Measurements from ENCODE around the gene RACGAP1. TPM values are rescaled to one million over a fixed set of nuclear protein-coding genes. Genes with fewer than 3 reads are reported as not detected.

Gene RACGAP1
- total RNA-seq, 1 experiment from 2014 or later = 95.3 TPM

- Histone ChIP-seq H3K9me2 (replicated peaks; ENCODE audit: low read length) (no peaks in the 10 kb centered on the region), H4K20me1 (ENCODE audit: low read length) (no peaks in the 10 kb centered on the region), H3K9me3 (ENCODE audit: low read length) (no peaks in the 10 kb centered on the region), H3K27me3 (ENCODE audit: low read length) (no peaks in the 10 kb centered on the region), H3K27ac (ENCODE audit: low read length) (no peak overlapping the region), H3K36me3 (ENCODE audit: low read depth, low read length) (peaks cover 39% of the 10 kb centered on the region), H3K4me3 (ENCODE audit: low read length) (no peak overlapping the region), H3K79me2 (ENCODE audit: low read length) (no peaks in the 10 kb centered on the region), H3F3A (ENCODE audit: low read length, unreplicated experiment) (no peaks in the 10 kb centered on the region), H3K4me1 (ENCODE audit: insufficient read depth, low read length) (peaks cover 9% of the 10 kb centered on the region; the same call in 1 of the 2 replicates), H3K4me2 (ENCODE audit: low read length) (no peak overlapping the region), H2AFZ (ENCODE audit: low read length) (no peak overlapping the region), H3K9ac (ENCODE audit: low read length) (no peak overlapping the region)
- intact Hi-C loops (cut with micrococcal nuclease) = no loop called here
- CTCF ChIA-PET = no interaction called here
- no peak for TF ChIP-seq EZH2phosphoT487 (IDR thresholded peaks at IDR 0.05; ENCODE audit: borderline replicate concordance, low read length)
- no peak for TF ChIP-seq EZH2 (IDR thresholded peaks at IDR 0.05; ENCODE audit: low read length, unreplicated experiment)
- no peak for TF ChIP-seq CTCF (conservative IDR thresholded peaks at IDR 0.05; ENCODE audit: low read depth, low read length)
- POLR2A ChIA-PET (ENCODE audit: unreplicated experiment) = no interaction called here
- ATAC-seq = no peak
- BruUV-seq (replicated peaks) = no TSS peak
- no peak for DNase-seq
Observed at GRCh38 chr12:49985981-49986380, 39.3 kb downstream of the RACGAP1 start.

GRCh38 chr12:49984476-49985359, 40.6 kb downstream of the RACGAP1 start:
- peak; percentile 22; the same call in 1 of the 2 replicates for ATAC-seq
- ChIA-PET POLR2A (ENCODE audit: unreplicated experiment) (interaction anchor here (0.8 kb wide), 1 partner anchor 10 kb away, joined by 7 read pairs; no protein-coding TSS in a partner anchor), CTCF (interaction anchor here (0.7 to 1.2 kb wide), 2 partner anchors 86 to 127 kb away, joined by 3 to 4 read pairs; no protein-coding TSS in a partner anchor)
- Histone ChIP-seq H3K36me3 (ENCODE audit: low read depth, low read length) (peaks cover 26% of the 10 kb centered on the region), H3K79me2 (ENCODE audit: low read length) (no peaks in the 10 kb centered on the region), H3K27ac (ENCODE audit: low read length) (no peak overlapping the region), H3K4me2 (ENCODE audit: low read length) (no peak overlapping the region), H3K9me3 (ENCODE audit: low read length) (no peaks in the 10 kb centered on the region), H3K9me2 (replicated peaks; ENCODE audit: low read length) (no peaks in the 10 kb centered on the region), H3K27me3 (ENCODE audit: low read length) (no peaks in the 10 kb centered on the region), H2AFZ (ENCODE audit: low read length) (no peak overlapping the region), H3K4me1 (ENCODE audit: insufficient read depth, low read length) (peaks cover 9% of the 10 kb centered on the region; the same call in 1 of the 2 replicates), H3F3A (ENCODE audit: low read length, unreplicated experiment) (no peaks in the 10 kb centered on the region), H3K4me3 (ENCODE audit: low read length) (no peak overlapping the region), H3K9ac (ENCODE audit: low read length) (no peak overlapping the region), H4K20me1 (ENCODE audit: low read length) (no peaks in the 10 kb centered on the region)
- TF ChIP-seq EZH2 (IDR thresholded peaks at IDR 0.05; ENCODE audit: low read length, unreplicated experiment) (no peak), CTCF (conservative IDR thresholded peaks at IDR 0.05; ENCODE audit: low read depth, low read length) (no peak), EZH2phosphoT487 (IDR thresholded peaks at IDR 0.05; ENCODE audit: borderline replicate concordance, low read length) (no peak)
- BruUV-seq (replicated peaks) = no TSS peak
- intact Hi-C loops (cut with micrococcal nuclease) = no loop called here
- DNase-seq = no peak

All from PC-3 (cell line).